Measurements from ENCODE around the gene BTLA.
"Not testable (repeated sequence)": the region's sequence is repeated elsewhere in the genome, so short reads cannot be mapped to it uniquely, and the experiment has no call there.

The BTLA gene, protein sequence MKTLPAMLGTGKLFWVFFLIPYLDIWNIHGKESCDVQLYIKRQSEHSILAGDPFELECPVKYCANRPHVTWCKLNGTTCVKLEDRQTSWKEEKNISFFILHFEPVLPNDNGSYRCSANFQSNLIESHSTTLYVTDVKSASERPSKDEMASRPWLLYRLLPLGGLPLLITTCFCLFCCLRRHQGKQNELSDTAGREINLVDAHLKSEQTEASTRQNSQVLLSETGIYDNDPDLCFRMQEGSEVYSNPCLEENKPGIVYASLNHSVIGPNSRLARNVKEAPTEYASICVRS

DNA sequence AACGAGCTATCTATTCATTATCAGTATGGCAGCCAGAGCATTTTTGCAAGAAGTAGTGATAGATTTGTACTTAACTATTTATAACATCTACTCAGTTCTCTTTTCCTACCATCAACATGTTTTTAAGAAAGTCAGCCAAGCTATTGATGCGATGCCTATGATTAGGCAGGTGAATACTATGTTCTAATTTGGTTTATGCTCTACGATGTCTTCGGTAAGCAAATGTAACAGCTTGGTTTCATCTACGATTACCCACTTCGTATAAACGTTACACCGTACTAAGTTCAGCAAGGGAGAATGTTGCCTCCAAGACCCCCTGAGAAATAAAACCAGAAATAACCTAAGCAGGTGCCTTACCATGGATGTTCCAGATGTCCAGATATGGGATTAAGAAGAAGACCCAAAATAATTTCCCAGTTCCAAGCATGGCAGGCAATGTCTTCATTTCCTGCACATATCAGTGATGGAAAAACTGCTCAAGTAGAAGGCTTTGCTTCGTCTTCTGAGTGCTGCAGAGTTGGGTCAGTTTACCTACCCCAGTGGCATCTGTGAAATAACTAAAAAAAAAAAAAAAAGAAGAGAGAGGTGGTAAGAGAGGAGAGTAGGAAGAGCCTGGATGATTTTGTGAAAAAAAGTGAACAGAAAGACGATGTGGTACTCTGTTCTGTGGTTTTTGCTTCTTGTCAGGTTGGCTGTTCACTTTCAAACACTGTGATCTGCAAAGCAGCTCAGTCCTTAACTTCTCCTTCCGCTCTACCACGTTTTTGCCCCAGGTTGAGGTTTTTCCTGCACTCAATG lies at the start of gene BTLA:
Gene BTLA, minus strand, starts transcription at position 559 of the 798 bp plus-strand sequence. Its CDS starts 114 bp downstream, at position 445.
- DNase-seq (ENCODE audit: low read depth), result no peak

DNA sequence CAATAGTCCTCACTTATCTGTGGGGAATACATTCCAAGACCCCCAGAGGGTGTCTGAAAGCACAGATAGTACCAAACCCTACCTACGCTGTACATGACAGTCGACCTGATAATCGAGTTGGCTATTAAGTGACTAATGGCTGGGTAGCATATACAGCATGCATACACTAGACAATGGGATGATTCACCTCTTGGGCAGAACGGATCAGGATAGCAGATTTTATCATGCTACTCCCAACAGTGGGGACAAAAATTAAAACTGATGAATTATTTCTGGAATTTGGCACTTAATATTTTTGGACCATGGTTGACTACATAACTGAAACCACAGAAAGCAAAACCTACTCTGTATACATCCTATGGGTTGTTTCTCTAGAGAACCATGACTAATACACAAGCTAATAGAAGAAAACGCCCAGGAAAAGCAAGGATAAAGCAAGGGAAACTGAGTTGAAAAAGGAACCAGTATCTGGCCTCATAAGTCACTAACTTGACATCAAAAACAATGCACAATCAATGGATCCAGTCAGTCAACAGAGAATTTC lies 47.0 kb upstream of the BTLA start:
- no peak for DNase-seq (ENCODE audit: low read depth)

DNA sequence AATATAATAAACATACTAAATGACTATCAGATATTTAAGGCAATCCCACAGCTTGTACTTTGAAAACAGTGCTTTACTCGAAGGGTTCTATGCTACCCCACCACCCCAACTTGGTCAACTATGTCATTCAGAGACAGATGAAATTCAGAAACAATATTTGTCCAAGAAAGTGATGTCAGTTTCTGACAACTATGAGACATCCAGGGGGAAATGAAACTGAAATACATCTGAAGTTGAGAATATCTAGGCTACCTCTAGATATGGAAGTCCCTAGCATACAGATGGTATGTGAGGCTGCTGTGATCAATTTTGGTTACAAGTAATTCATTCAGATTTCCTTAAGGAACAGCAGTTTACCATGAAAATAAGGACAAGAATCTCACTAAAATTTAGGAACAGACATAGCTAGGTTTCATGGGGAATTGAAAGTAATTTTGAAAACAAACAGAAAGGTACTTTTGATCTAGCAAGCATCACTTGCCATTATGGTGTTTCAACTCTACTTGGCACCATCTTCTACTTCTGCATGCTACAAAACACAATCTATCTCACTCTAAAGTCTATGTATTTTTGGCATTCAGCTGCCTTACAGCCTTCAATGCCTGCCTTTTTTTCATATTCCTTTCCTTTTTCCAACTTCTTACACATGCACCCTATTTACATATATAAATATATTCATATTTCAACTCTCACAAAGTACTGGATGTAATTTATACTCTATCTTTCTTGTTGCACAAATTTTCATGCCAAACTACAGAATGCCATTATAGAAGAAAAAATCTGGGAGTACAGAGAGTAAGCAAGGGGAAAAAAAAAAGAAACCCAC lies 40.8 kb upstream of the BTLA start:
- DNase-seq (ENCODE audit: low read depth), result no peak

DNA sequence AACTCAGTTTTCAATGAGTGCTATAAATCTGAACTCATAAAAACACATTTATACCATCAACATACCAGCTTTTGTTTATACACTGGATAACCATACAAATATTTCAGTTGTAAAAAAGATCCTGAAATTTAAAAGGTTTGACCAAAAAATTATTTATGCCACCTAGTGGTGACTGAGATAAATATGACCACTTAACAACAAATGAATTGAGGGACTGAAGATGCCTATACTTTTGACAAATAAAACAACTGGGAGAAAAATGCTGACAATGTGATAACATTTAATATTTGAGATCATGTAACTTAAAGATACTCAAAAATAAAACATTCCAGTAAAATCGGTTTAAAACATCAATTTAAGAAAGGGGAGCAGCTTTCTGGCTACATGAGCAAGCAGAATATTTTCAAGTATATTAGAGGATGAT lies 32.1 kb upstream of the BTLA start:
- no peak for DNase-seq (ENCODE audit: low read depth)

DNA sequence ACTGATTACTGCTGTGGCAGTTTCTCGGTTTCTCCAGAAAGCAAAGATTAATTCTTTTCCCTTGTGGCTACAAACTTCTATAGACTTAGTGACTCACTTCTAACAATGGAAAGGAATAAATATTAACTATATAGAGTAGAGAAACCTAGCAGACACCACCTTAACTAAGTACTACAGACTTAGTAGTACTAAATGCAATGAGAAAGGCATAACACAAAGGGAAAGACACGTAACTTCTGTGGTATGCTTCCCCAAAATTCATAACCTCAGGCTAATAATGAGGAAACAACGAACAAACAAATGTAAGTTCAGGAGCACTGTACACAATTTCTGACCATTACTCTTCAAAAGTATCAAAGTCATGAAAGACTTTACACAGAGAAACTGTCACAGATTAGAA lies 31.3 kb upstream of the BTLA start:
- no peak for DNase-seq (ENCODE audit: low read depth)

DNA sequence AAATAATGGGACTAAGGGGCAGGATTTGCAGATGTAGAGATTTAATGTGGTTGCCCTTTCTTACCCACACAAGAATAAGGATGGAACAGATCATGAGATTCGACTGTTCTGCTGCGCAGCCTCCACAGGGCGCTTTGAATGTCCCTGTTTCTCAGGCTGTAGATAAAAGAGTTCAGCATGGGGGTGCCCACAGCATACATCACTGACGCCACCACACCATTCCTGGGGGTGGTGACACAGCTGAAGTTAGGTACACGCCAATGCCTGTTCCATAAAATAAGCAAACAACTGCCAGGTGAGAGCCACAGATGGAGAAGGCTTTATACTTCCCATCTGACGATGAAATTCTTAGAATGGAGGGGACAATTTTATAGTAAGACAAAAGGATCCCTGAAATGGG lies 24.9 kb upstream of the BTLA start:
- not testable (repeated sequence) for DNase-seq (ENCODE audit: low read depth)

DNA sequence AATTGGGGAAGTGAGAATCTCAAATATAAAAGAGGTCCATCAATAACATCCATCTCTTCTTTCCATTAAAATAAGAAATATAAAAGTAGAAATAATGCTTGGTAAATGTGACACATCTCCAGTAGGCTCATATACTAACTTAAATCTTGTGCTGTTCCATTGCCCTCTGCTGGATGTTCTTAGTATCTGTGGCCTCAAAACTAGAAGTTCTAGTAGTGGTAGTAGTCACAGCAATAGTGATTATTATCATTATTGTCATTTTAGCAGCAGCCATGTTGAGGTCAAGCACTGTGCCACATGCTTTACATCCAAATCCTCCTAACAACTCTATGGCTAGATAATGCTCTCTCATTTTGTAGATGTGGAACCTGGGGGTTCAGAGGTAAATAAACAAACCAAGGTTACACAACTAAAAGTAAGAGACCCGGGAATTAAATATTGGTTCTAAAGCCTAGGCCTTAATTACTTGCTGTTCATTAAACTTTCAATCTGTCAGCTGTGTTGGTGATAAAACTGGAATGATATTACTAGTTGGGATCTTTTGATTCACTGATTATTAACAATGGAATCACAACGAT lies 20.2 kb upstream of the BTLA start:
- peak; percentile 8 for DNase-seq (ENCODE audit: low read depth)

DNA sequence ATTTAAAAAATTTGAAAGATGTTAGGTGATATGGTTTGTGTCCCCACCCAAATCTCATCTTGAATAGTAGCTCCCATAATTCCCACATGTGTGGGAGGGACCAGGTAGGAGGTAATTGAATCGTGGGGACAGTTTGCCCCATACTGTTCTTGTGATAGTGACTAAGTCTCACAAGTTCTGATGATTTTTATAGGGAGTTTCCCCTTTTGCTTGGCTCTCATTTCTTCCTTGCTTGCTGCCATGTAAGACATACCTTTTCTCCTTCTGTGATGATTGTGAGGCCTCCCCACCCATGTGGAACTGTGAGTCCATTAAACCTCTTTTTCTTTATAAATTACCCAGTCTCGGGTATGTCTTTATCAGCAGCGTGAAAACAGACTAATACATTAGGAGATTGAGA lies 19.7 kb upstream of the BTLA start:
- not testable (repeated sequence) for DNase-seq (ENCODE audit: low read depth)

DNA sequence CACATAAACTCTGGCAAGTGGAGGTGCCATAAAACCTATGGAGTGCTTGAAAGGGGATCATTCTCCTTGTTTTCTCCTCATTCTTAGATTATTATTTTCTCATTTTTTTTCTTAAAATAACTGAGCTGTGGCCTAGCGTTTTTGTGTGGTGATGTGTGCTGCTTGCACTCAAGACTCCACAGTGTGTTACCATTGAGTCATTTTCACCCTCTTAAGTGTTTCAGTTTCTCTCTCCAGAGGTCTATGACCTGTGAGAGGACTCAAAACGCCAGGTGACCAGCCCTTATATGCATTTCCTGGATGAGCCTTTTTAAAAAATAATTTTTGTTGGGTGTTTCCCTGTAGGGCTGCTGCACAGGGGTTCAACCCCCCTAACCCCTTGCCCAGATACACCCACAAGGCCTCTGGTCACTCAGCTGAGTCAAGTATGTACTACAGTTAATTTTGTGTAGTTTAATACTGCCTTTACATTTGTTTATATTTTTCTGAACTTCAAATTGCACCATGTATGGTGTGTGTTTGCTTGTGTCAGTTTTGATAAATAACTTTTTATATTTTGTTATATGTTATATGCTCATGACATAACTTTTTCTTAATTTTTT lies 15.4 kb upstream of the BTLA start:
- no peak for DNase-seq (ENCODE audit: low read depth)

DNA sequence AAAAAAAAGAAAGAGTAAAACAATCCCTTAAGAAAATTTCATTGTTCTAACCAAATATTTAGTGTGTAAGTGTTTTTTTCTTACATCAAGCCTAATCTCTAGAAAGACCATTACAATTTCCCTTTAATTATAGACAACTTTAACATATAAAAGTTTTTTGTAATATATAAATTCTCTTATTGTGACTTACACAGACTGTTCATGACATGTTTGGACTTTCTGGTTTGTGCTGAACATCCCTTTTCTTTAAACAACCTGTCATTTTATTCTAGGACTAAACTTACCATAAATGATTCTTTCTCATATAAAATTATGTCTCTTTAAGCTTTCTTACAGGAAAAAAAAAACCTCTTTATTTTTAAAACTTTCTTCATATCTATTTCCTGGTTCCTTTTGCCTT lies 13.0 kb upstream of the BTLA start:
- no peak for DNase-seq (ENCODE audit: low read depth)

DNA sequence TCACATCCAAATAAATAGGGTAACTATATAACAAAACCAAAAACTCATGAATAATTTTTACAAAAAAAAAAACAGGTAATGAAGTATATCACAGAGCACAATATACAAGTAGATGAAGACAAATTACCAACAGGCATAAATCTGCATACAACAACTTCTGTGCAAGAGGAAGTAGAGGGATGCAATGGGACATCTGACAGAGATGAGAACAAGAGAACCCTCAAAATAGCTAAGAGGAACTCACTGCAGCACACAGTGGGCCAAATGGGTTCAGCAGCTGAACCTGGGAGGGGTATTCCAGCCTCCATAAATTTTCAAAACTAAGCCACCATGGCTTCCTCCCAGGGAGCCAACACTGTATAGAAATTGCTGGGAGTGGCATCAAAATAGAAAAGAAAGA lies 9.6 kb upstream of the BTLA start:
- no peak for DNase-seq (ENCODE audit: low read depth)

DNA sequence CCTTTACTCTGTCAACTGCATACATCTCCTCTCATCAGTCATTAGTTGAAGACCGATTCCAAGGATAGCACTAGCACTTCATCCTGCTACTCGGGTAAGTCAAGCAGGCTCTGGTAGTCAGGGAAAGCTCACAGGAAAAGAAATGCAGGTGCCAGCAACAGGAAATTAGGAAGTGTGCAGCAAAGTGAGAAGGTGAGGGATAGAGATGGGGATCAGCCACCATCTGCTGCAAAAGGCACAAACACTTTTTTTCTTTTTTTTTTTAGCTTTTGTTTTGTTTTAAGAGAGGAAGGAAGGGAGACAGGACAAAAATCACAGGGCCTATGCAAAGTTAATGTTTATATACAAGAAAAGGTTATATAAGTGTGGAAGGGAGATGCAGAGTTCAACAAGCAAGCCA lies 9.0 kb upstream of the BTLA start:
- no peak for DNase-seq (ENCODE audit: low read depth)

DNA sequence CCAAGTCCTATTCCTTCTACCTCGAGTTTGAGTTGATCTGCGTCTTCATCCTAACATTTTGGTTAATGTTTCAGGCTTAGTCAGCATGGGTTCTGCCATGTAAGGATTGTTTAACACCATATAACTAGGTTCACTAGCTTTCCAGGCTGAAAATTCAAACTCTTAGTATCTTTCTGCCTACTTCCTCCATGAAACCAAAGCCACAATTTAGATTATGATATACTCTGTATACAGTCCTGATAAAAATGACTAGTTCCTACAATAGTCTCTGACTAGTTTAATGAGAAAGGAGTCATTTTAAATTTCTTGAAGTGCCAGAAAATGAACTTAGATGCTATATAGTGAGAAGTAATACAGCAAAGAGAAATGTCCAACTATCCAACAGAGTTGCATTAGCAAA lies 6.6 kb upstream of the BTLA start:
- no peak for DNase-seq (ENCODE audit: low read depth)

DNA sequence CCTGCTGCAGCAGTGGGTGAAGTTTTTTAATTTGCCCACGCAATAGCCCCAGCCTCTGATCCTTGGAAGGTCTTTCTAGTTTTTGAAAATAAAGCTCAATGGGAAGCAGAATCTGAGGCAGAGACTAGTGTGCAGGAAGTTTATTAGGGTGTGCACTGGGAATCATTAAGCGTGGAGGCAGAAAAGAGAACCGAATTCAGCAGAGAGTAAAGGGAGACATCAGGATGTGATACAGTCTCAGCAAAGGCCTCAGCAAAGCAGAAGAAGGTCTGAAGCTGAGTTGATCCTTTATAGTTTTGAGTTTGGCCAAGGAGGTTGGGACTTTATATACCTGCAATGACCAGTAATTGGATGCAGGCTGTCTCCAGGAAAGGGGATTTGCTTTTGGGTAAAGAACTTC lies 4.9 kb upstream of the BTLA start:
- DNase-seq (ENCODE audit: low read depth), result no peak

DNA sequence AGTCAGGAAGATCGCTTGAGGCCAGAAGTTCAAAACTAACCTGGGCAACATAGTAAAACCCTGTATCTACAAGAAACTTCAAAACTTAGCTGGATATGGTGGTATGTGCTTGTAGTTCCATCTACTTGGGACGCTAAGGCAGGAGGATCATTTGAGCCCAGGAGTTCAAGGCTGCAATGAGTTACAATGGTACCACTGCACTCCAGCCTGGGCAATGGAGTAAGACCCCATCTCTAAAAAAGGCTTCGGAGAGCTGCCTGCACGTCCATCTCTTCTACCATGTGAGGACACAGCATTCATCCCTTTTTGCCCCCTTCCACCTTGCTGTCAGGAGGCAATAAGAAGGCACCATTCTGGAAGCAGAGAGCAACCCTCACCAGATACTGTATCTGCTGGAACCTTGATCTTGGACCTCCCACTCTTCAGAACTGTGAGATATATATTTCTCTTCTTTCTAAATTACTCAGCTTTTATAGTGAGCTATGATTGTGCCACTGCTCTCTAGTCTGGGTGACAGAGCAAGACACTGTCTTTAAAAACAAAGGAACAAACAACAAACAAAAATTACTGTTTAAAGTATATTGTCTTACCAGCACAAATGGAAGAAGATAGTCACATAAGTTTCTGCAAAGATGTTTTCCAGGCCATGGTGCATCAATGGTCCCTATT lies 4.2 kb upstream of the BTLA start:
- DNase-seq (ENCODE audit: low read depth), result no peak

DNA sequence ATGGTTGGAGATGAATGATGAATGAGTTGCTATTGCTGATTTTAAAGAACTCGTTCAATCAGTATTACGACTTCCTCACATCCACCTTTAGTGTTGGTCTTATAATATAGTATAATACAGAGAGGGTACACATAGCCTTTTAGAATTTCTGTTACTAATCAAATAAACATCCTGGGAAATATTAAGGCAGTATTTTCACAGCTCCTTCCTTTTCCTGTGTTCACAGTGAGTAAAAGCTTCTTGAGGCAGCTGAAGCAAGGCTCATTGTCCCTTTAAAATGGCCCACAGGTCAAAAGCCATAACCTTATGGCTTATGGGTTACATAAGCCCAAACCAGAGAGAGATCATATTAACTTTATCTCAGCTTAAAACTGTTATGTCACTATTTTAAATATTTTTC lies 1.3 kb upstream of the BTLA start:
- DNase-seq (ENCODE audit: low read depth), result no peak

DNA sequence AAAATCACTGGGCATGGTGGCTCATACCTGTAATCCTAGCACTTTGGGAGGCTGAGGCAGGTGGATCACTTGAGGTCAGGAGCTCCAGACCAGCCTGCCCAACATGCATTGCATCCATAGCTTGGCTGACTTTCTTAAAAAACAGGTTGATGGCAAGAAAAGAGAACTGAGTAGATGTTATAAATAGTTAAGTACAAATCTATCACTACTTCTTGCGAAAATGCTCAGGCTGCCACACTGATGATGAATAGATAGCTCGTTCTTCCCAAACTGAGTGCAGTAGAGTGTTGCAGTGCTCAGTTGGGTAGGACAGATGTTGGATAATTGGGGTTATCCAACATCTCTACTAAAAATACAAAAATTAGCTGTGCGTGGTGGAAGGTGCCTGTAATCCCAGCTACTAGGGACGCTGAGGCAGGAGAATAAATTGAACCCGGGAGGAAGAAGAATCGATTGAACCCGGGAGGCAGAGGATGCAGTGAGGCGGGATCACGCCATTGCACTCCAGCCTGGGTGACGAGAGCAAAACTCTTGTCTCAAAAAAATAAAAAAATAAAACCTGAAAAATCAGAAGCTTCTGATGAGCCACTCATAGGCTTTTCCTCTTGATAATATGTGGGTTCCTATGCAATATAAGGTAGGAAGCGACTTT lies 1.2 kb downstream of the BTLA start:
- DNase-seq (ENCODE audit: low read depth), result no peak

DNA sequence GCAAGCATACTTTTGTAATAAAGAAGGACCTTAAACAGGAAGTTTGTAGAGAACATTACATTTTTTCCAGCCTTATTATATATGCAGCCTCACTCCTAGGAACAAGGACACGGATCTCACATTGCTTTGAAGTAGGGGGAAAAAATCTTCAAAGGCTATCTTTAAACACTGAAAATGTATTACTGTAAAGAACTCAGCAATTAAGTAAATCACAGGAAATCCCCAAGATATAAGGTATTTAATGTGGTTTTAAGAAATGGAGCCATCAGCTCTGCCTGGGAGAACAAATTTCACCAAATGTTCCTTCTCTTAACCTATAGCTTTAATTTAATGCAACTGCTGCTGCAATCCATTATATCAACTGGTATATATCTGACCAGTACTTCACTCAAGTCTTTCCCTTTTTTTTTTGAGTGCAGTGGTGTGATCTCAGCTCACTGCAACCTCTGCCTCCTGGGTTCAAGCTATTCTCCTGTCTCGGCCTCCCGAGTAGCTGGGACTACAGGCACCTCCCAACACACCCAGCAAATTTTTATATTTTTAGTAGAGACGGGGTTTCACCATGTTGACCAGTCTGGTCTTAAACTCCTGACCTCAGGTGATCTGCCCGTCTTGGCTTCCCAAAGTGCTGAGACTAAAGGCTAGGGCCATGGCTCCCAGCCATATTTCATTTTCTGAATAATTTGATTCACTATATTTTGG lies 2.8 kb downstream of the BTLA start:
- no peak for DNase-seq (ENCODE audit: low read depth)

DNA sequence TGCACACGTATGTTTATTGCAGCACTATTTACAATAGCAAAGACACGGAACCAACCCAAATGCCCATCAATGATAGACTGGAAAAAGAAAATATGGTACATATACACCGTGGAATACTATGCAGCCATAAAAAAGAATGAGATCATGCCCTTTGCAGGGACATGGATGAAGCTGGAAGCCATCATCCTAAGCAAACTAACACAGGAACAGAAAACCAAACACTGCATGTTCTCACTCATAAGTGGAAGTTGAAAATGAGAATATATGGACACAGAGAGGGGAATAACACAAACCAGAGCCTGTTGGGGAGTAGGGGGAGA lies 4.9 kb downstream of the BTLA start:
- not testable (repeated sequence) for DNase-seq (ENCODE audit: low read depth)

DNA sequence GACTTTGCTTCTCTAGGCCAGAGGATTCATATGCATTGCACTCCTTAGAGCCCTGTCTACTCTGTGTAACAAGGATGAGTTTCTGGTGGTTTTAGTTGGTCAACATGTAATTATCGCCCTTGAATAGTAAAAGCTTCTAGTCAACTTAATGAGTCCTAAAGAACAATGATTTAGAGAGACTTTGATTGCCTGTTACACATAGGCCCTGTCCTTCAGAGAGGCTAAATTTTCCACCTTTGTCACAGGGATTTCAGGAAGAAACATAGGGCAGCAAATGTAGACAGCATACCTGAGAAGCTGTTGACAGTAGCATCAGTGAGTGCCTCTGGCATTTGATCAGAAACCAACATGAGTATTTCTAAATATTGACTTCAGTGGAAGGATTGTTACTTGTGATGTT lies 7.1 kb downstream of the BTLA start:
- DNase-seq (ENCODE audit: low read depth), result no peak
